Gastroesophageal sphincter (tissue), 3 donors: Measurements from ENCODE around the gene PLXNA2.

Source experiments
- POLR2A ChIP-seq, 2 donors: fragments of 450-650 bp; IDR thresholded peaks; one replicate each; pipeline ENCODE4 v1.6.1; 2017; ENCODE audit warnings: antibody characterized with exemption in 2 of 2, mild to moderate bottlenecking in 2 of 2, moderate library complexity in 1 of 2
- TF ChIP-seq, protein P1 (sequence below), 4 experiments: fragments of 200-600 bp in 2 of 4; fragments of 450-650 bp in 2 of 4; sonication (generic) in 1 of 4; IDR thresholded peaks; one replicate each; pipeline ENCODE4 v1.5.1; 2017 to 2019; ENCODE audit warnings: antibody characterized with exemption in 4 of 4, mild to moderate bottlenecking in 2 of 4, moderate library complexity in 2 of 4

DNA sequence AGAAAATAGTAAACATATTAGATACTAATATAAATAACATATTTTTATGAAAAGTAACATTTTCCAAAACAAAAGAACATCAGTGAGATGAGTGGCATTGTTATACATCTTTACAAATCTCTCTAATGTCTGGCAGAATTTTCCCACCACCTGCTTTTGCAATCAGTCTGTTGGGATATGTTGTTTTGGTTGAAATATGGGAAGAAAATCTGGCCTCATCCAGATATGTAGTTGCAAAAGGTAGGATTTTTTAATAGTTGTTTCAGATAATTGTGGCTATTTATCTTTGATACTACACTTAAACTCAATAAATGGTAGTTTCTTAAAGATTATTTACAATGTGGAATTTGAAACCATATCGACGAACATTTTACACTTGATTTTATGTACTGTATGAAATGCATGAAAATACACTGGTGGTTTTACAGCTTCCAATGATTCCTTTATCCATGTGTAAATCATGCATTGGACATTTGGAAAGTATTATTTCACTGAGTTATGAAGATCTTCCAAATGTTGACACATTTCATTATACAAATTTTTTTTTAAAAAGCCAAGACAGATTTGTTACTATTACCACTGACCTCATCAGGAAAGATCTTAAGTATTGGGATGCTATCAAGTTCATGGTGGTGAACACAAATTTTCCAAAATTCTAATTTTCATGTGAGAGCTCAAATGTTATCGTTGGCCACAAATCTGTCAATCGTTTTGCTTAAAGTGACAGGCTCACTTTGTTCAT, 259.2 kb downstream of the PLXNA2 start:
- TF ChIP-seq, protein P1, sequence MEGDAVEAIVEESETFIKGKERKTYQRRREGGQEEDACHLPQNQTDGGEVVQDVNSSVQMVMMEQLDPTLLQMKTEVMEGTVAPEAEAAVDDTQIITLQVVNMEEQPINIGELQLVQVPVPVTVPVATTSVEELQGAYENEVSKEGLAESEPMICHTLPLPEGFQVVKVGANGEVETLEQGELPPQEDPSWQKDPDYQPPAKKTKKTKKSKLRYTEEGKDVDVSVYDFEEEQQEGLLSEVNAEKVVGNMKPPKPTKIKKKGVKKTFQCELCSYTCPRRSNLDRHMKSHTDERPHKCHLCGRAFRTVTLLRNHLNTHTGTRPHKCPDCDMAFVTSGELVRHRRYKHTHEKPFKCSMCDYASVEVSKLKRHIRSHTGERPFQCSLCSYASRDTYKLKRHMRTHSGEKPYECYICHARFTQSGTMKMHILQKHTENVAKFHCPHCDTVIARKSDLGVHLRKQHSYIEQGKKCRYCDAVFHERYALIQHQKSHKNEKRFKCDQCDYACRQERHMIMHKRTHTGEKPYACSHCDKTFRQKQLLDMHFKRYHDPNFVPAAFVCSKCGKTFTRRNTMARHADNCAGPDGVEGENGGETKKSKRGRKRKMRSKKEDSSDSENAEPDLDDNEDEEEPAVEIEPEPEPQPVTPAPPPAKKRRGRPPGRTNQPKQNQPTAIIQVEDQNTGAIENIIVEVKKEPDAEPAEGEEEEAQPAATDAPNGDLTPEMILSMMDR (IDR thresholded peaks at IDR 0.05) = no peak
- no peak for TF ChIP-seq POLR2A (IDR thresholded peaks at IDR 0.05)
